Astrocyte (in vitro differentiated cells and primary cell): Measurements from ENCODE around the gene C19orf47. TPM values are rescaled to one million over a fixed set of nuclear protein-coding genes. Genes with fewer than 3 reads are reported as not detected.

Experiments
- DNase-seq: peaks from one replicate; pipeline ENCODE4 v3.0.0-alpha.2; 2010; ENCODE audit warnings: low read depth
- FAIRE-seq: peaks from 2 replicates; lab custom pipeline; 2011; peaks lifted over from hg19 to GRCh38; lab: Jason Lieb, UNC
- H2AFZ ChIP-seq: 2 replicates; pipeline ENCODE4 v1.6.0; 2012; ENCODE audit warnings: low read depth, low read length, inconsistent platforms
- H3K27ac ChIP-seq: 2 replicates; pipeline ENCODE4 v1.5.1; 2011; ENCODE audit warnings: low read depth, low read length, inconsistent platforms
- H3K27me3 ChIP-seq: 2 replicates; pipeline ENCODE4 v1.6.0; 2011; ENCODE audit warnings: low read length, inconsistent platforms; ENCODE audit not compliant: insufficient read depth
- H3K36me3 ChIP-seq: 2 replicates; pipeline ENCODE4 v1.5.1; 2011; ENCODE audit warnings: low read length, inconsistent platforms; ENCODE audit not compliant: insufficient read depth
- H3K4me1 ChIP-seq: 2 replicates; pipeline ENCODE4 v1.5.1; 2011; ENCODE audit warnings: low read length, inconsistent platforms; ENCODE audit not compliant: insufficient read depth
- H3K4me2 ChIP-seq: 2 replicates; pipeline ENCODE4 v1.6.0; 2012; ENCODE audit warnings: low read length, inconsistent platforms
- H3K4me3 ChIP-seq: 2 replicates; pipeline ENCODE4 v1.5.1; 2011; ENCODE audit warnings: low read depth, mild to moderate bottlenecking, low read length, inconsistent platforms; ENCODE audit not compliant: insufficient read depth
- H3K79me2 ChIP-seq: 2 replicates; pipeline ENCODE4 v1.6.0; 2012; ENCODE audit warnings: mild to moderate bottlenecking, low read length, inconsistent platforms; ENCODE audit not compliant: insufficient read depth
- H3K9ac ChIP-seq: 2 replicates; pipeline ENCODE4 v1.6.0; 2012; ENCODE audit warnings: mild to moderate bottlenecking, low read length, inconsistent platforms
- H3K9me3 ChIP-seq: 2 replicates; pipeline ENCODE4 v1.5.1; 2012; ENCODE audit warnings: low read depth, mild to moderate bottlenecking, low read length, inconsistent platforms; ENCODE audit not compliant: insufficient read depth
- H4K20me1 ChIP-seq: 2 replicates; pipeline ENCODE4 v1.6.0; 2012; ENCODE audit warnings: low read length, inconsistent platforms; ENCODE audit not compliant: insufficient read depth
- H3K27ac Mint-ChIP-seq: one replicate; pipeline ENCODE4 v1.8.0; 2021; ENCODE audit warnings: mild to moderate bottlenecking, mixed read lengths; ENCODE audit not compliant: unreplicated experiment
- H3K27me3 Mint-ChIP-seq: one replicate; pipeline ENCODE4 v1.8.0; 2021; ENCODE audit warnings: low read depth, mixed read lengths; ENCODE audit not compliant: unreplicated experiment
- H3K36me3 Mint-ChIP-seq: one replicate; pipeline ENCODE4 v1.8.0; 2021; ENCODE audit warnings: low read depth, mixed read lengths; ENCODE audit not compliant: unreplicated experiment
- H3K4me1 Mint-ChIP-seq: one replicate; pipeline ENCODE4 v1.8.0; 2021; ENCODE audit warnings: low read depth, mixed read lengths; ENCODE audit not compliant: unreplicated experiment
- H3K4me3 Mint-ChIP-seq: one replicate; pipeline ENCODE4 v1.8.0; 2021; ENCODE audit warnings: mild to moderate bottlenecking, moderate library complexity, mixed read lengths; ENCODE audit not compliant: unreplicated experiment
- H3K9me3 Mint-ChIP-seq: one replicate; pipeline ENCODE4 v1.8.0; 2021; ENCODE audit warnings: mild to moderate bottlenecking, mixed read lengths; ENCODE audit not compliant: unreplicated experiment
- EZH2 ChIP-seq: IDR thresholded peaks from 2 replicates; pipeline ENCODE4 v1.6.1; 2012; ENCODE audit warnings: mild to moderate bottlenecking, low read length, inconsistent platforms; ENCODE audit not compliant: insufficient read depth
- total RNA-seq: library from RNA; stranded (reverse); gene quantifications from 2 replicates; pipeline ENCODE4 v1.2.1, GENCODE V29; 2021
- TF ChIP-seq, protein P1 (sequence below): IDR thresholded peaks from 2 replicates; pipeline ENCODE4 v1.5.1; 2011; ENCODE audit warnings: low read depth, mild to moderate bottlenecking, inconsistent platforms, low read length, moderate library complexity; ENCODE audit not compliant: insufficient read depth

Gene C19orf47
- total RNA-seq, 1 donor from 2014 or later, result 20.6 TPM

DNA sequence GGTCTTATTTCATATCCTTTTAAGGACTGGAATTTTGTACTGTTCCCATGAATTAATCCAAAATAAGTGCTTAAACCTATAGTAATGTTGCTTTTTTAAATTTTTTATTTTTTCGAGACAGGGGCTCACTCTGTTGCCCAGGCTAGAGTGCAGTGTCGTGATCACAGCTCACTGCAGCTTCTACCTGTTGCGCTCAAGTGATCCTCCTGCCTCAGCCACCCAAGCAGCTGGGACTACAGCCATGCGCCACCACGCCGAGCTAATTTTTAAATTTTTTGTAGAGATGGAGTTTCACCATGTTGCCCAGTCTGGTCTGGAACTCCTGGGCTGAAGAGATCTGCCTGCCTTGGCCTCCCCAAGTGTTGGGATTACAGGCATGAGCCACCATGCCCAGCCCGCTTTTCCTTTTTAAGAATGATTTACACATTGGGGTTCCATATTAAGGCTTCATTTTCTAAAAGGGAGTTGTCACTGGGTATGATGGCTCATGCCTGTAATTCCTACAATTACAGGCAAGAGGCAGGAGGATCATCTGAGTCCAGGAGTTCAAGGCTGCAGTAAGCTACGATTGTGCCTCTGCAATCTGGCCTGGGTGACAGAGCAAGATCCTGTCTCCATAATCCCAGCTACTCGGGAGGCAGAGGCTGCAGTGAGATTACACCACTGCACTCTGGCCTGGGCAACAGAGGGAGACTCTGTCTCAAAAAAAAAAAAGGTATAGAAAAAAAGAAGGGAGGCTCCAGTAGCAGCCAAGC, 34.8 kb downstream of the C19orf47 start:
- Histone ChIP-seq H3K9me3 (no peaks in the 10 kb centered on the region), H3K79me2 (no peaks in the 10 kb centered on the region), H3K27ac (no peak overlapping the region), H3K4me1 (no peaks in the 10 kb centered on the region), H3K4me2 (no peak overlapping the region), H3K4me3 (no peak overlapping the region), H2AFZ (no peak overlapping the region), H3K9ac (no peak overlapping the region), H3K27me3 (no peaks in the 10 kb centered on the region), H3K36me3 (no peaks in the 10 kb centered on the region), H4K20me1 (no peaks in the 10 kb centered on the region)
- H3K27me3 Mint-ChIP-seq, result no peaks in the 10 kb centered on the region
- H3K4me3 Mint-ChIP-seq, result no peak overlapping the region
- TF ChIP-seq, protein P1, sequence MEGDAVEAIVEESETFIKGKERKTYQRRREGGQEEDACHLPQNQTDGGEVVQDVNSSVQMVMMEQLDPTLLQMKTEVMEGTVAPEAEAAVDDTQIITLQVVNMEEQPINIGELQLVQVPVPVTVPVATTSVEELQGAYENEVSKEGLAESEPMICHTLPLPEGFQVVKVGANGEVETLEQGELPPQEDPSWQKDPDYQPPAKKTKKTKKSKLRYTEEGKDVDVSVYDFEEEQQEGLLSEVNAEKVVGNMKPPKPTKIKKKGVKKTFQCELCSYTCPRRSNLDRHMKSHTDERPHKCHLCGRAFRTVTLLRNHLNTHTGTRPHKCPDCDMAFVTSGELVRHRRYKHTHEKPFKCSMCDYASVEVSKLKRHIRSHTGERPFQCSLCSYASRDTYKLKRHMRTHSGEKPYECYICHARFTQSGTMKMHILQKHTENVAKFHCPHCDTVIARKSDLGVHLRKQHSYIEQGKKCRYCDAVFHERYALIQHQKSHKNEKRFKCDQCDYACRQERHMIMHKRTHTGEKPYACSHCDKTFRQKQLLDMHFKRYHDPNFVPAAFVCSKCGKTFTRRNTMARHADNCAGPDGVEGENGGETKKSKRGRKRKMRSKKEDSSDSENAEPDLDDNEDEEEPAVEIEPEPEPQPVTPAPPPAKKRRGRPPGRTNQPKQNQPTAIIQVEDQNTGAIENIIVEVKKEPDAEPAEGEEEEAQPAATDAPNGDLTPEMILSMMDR, result no peak
- no peak for TF ChIP-seq EZH2
- H3K9me3 Mint-ChIP-seq, result no peaks in the 10 kb centered on the region
- no peaks in the 10 kb centered on the region for H3K4me1 Mint-ChIP-seq
- no peak for DNase-seq
- no peak for FAIRE-seq
- H3K36me3 Mint-ChIP-seq, result peaks cover 1% of the 10 kb centered on the region
- H3K27ac Mint-ChIP-seq, result no peak overlapping the region

DNA sequence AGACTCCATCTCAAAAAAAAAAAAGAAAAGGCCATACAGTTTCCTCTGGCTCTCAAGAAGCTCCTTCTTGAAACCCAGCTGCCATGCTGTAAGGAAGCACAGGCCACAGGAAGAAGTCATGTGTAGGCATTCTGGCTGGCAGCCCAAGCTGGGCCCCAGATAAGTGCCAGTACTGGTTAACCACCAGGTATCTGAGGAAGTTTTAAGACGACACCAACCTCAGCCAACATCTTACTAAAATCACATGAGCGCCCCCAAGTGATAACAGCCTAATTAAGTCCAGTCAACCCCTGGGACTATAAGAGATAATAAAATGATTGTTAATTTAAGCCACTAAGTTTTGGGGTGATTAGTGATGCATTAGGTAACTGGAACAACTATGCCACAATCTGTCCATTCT, 35.7 kb downstream of the C19orf47 start:
- Mint-ChIP-seq H3K4me1 (no peaks in the 10 kb centered on the region), H3K4me3 (no peak overlapping the region), H3K27me3 (no peaks in the 10 kb centered on the region)

More for the DNA sequence above, 35.7 kb downstream of the C19orf47 start:
- Histone ChIP-seq H3K79me2 (no peaks in the 10 kb centered on the region), H3K27me3 (no peaks in the 10 kb centered on the region), H3K4me3 (no peak overlapping the region), H3K9me3 (no peaks in the 10 kb centered on the region), H2AFZ (no peak overlapping the region), H3K27ac (no peak overlapping the region), H3K4me1 (no peaks in the 10 kb centered on the region), H4K20me1 (no peaks in the 10 kb centered on the region), H3K36me3 (no peaks in the 10 kb centered on the region), H3K4me2 (no peak overlapping the region), H3K9ac (no peak overlapping the region)
- DNase-seq (no peak), FAIRE-seq (no peak)
- no peaks in the 10 kb centered on the region for H3K9me3 Mint-ChIP-seq
- H3K36me3 Mint-ChIP-seq, result peaks cover 1% of the 10 kb centered on the region
- no peak overlapping the region for H3K27ac Mint-ChIP-seq
- TF ChIP-seq EZH2, result no peak
- TF ChIP-seq, protein P1, result no peak
